PC-9 (cell line): Measurements from ENCODE around the gene TTC39A. TPM values are rescaled to one million over a fixed set of nuclear protein-coding genes. Genes with fewer than 3 reads are reported as not detected.

Experiments used
- BruUV-seq: library from RNA; stranded (reverse); fragments of 400-500 nt; replicated peaks from 2 replicates; lab custom pipeline; 2021; lab: Mats Ljungman, UMichigan
- CTCF ChIA-PET: fragments of 300-600 bp; sonication (Branson Sonifier 250); formaldehyde crosslinking; loops from one replicate; lab custom pipeline; 2022; ENCODE audit warnings: antibody characterized with exemption; lab: Charles Lee
- POLR2A ChIA-PET: fragments of 300-600 bp; sonication (Branson Sonifier 250); formaldehyde crosslinking; loops from one replicate; lab custom pipeline; 2022; ENCODE audit warnings: antibody characterized with exemption; ENCODE audit not compliant: unreplicated experiment; lab: Charles Lee
- DNase-seq, 2 experiments: peaks; one replicate each; pipeline versions ENCODE4 v3.0.0 to v3.0.0-alpha.2; 2015 to 2022; ENCODE audit warnings: mixed read lengths in 1 of 2
- H2AFZ ChIP-seq: fragments of 200-600 bp; sonication (generic); 2 replicates; pipeline ENCODE4 v1.8.1; 2017; ENCODE audit warnings: antibody characterized with exemption
- H3F3A ChIP-seq: fragments of 200-600 bp; sonication (generic); 2 replicates; pipeline ENCODE4 v1.8.1; 2017; ENCODE audit warnings: antibody characterized with exemption, mild to moderate bottlenecking, low read depth; ENCODE audit not compliant: insufficient read depth
- H3K27ac ChIP-seq: fragments of 200-600 bp; sonication (generic); 2 replicates; pipeline ENCODE4 v1.6.1; 2016; ENCODE audit warnings: mixed run types
- H3K27me3 ChIP-seq: fragments of 200-600 bp; sonication (generic); 2 replicates; pipeline ENCODE4 v1.6.1; 2016; ENCODE audit warnings: low read depth, mixed run types; ENCODE audit not compliant: insufficient read depth
- H3K36me3 ChIP-seq: fragments of 200-600 bp; sonication (generic); 2 replicates; pipeline ENCODE4 v1.6.1; 2016; ENCODE audit warnings: low read depth, mixed run types
- H3K4me1 ChIP-seq: fragments of 200-600 bp; sonication (generic); replicated peaks from 2 replicates; pipeline ENCODE4 v1.6.1; 2016; ENCODE audit warnings: mixed run types; ENCODE audit not compliant: insufficient read depth
- H3K4me2 ChIP-seq: fragments of 200-600 bp; sonication (generic); 2 replicates; pipeline ENCODE4 v1.6.1; 2017; ENCODE audit warnings: mixed run types
- H3K4me3 ChIP-seq: fragments of 200-600 bp; sonication (generic); 2 replicates; pipeline ENCODE4 v1.6.1; 2016; ENCODE audit warnings: mixed run types
- H3K79me2 ChIP-seq: fragments of 200-600 bp; sonication (generic); 2 replicates; pipeline ENCODE4 v1.6.1; 2017; ENCODE audit warnings: low read depth, mixed run types
- H3K9me2 ChIP-seq: fragments of 200-600 bp; sonication (generic); 2 replicates; pipeline ENCODE4 v1.8.1; 2017; ENCODE audit warnings: mild to moderate bottlenecking; ENCODE audit not compliant: insufficient read depth
- H3K9me3 ChIP-seq: fragments of 200-600 bp; sonication (generic); 2 replicates; pipeline ENCODE4 v1.8.1; 2016; ENCODE audit warnings: low read depth; ENCODE audit not compliant: insufficient read depth
- H4K20me1 ChIP-seq: fragments of 200-600 bp; sonication (generic); 2 replicates; pipeline ENCODE4 v1.8.1; 2017; ENCODE audit not compliant: insufficient read depth
- EZH2 ChIP-seq: fragments of 200-600 bp; sonication (generic); IDR thresholded peaks from 2 replicates; pipeline ENCODE4 v1.8.0; 2017; ENCODE audit warnings: antibody characterized with exemption, low read depth
- intact Hi-C: fragments of 100-400 bp; cut with micrococcal nuclease; formaldehyde crosslinking; loops from one replicate; pipeline ENCODE4 v1.10.0; 2022; ENCODE audit not compliant: unreplicated experiment
- total RNA-seq: library from RNA; stranded (reverse); gene quantifications from 2 replicates; pipeline ENCODE4 v1.2.3, GENCODE V29; 2021
- TF ChIP-seq, protein P1 (sequence below): fragments of 200-600 bp; sonication (generic); conservative IDR thresholded peaks from 2 replicates; pipeline ENCODE4 v1.6.1; 2017; ENCODE audit warnings: mixed run types, antibody characterized with exemption, mild to moderate bottlenecking, moderate library complexity

The TTC39A gene
- total RNA-seq, 1 experiment from 2014 or later = 7.3 TPM

DNA sequence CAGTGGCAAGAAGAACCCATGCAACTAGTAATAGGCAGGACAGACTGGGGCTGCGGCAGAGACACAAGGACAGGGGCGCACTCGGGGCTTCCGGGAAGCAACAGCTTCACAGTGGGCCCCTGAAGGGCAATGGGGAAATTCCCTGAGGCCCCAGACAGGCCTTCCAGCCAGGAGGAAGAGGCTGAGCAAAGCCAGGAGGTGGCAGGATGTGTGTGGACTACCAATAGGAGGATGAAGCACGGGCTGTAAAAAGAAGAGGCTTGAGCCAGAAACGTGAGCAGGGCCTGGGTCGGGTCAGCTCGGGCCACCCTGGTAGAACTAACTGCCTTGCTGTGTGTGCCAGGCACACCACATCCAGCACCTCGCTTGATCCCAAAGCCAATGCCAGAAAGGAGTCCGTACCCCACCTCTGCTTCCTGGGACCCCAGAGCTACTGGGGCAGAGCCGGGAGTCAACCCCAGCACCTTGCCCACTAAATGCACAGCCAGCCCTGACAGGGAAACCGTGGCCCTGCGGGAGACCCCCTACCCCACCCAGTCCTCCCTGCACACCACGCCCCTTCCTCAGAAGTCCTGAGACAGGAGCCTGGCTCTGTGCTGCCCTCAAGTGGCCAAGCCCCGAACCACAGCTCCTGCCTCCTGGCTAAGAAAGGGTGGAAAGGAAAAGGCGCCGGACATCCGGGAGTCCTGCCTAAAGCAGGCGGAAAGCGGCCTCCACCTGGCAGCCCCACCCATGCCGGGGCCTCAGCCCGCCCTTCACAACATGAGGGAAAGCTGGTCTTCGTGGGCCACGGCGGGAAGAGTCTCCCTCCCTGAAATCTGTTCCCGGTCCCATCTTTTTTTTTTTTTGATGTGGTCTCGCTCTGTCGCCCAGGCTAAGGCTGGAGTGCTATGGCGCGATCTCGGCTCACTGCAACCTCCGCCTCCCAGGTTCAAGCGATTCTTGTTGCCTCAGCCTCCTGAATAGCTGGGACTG is 33.7 kb downstream of the TTC39A start:
- no peaks in the 10 kb centered on the region for H3K79me2 ChIP-seq
- no peaks in the 10 kb centered on the region for H3K9me3 ChIP-seq
- no peaks in the 10 kb centered on the region for H4K20me1 ChIP-seq
- H3K4me2 ChIP-seq = peak overlapping the region; percentile 74
- intact Hi-C loops = loop anchor here (1.0 to 10.0 kb wide), 3 partner anchors 60 to 522 kb away; partner anchors contain the start of gene RNF11
- peak overlapping the region; percentile 86 for H2AFZ ChIP-seq
- DNase-seq = peak; percentile 64 to 88
- H3K9me2 ChIP-seq = no peaks in the 10 kb centered on the region
- no peaks in the 10 kb centered on the region; the same call in 1 of the 2 replicates for H3K4me1 ChIP-seq
- 0 out of 2 replicates have a peak overlapping the region, but pooled peaks have one; percentile 32 for H3K4me3 ChIP-seq
- no TSS peak for BruUV-seq
- TF ChIP-seq, protein P1, sequence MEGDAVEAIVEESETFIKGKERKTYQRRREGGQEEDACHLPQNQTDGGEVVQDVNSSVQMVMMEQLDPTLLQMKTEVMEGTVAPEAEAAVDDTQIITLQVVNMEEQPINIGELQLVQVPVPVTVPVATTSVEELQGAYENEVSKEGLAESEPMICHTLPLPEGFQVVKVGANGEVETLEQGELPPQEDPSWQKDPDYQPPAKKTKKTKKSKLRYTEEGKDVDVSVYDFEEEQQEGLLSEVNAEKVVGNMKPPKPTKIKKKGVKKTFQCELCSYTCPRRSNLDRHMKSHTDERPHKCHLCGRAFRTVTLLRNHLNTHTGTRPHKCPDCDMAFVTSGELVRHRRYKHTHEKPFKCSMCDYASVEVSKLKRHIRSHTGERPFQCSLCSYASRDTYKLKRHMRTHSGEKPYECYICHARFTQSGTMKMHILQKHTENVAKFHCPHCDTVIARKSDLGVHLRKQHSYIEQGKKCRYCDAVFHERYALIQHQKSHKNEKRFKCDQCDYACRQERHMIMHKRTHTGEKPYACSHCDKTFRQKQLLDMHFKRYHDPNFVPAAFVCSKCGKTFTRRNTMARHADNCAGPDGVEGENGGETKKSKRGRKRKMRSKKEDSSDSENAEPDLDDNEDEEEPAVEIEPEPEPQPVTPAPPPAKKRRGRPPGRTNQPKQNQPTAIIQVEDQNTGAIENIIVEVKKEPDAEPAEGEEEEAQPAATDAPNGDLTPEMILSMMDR = peak; percentile 97
- no peak for TF ChIP-seq EZH2
- CTCF ChIA-PET = interaction anchor here (0.6 to 1.3 kb wide), 8 partner anchors 35 to 680 kb away, joined by 3 to 4 read pairs (median 3); no protein-coding TSS in a partner anchor
- POLR2A ChIA-PET = interaction anchor here (0.6 kb wide), 2 partner anchors 38 to 334 kb away, joined by 4 to 11 read pairs; no protein-coding TSS in a partner anchor
- H3K27ac ChIP-seq = no peak overlapping the region
- no peaks in the 10 kb centered on the region for H3K27me3 ChIP-seq
- H3F3A ChIP-seq = peaks cover 5% of the 10 kb centered on the region; the same call in 1 of the 2 replicates
- no peaks in the 10 kb centered on the region for H3K36me3 ChIP-seq

DNA sequence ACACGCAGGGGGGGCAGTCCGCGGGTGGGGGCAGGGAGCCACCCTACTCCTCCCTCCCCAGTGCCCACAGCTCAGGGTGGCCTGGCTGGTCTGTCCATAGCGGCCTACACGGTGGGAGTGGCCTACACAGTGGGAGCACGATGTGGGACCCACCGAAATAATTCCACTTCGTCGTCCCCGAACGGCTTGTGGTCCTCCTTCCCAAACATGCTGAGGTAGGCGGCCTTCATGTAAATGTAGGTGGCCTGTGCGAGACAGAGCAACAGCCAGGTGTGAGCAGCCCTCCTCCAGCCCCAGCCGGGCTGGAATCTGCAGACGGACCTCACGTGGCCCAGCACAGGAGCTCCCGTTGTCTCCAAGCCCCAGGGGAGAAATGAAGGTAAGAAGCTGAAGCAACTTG is 34.4 kb downstream of the TTC39A start:
- no peak for DNase-seq
- Histone ChIP-seq H3K79me2 (no peaks in the 10 kb centered on the region), H3K27me3 (no peaks in the 10 kb centered on the region), H3K4me1 (no peaks in the 10 kb centered on the region; the same call in 1 of the 2 replicates), H3K9me3 (no peaks in the 10 kb centered on the region), H4K20me1 (no peaks in the 10 kb centered on the region), H3K27ac (no peak overlapping the region), H3K4me3 (no peak overlapping the region), H3K4me2 (no peak overlapping the region), H3F3A (peaks cover 5% of the 10 kb centered on the region; the same call in 1 of the 2 replicates), H2AFZ (no peak overlapping the region), H3K36me3 (no peaks in the 10 kb centered on the region), H3K9me2 (no peaks in the 10 kb centered on the region)
- no TSS peak for BruUV-seq
- no peak for TF ChIP-seq EZH2
- TF ChIP-seq, protein P1 = no peak
- intact Hi-C loops = loop anchor here (1.0 to 10.0 kb wide), 3 partner anchors 59 to 521 kb away; partner anchors contain the start of gene RNF11
- POLR2A ChIA-PET = no interaction called here
- CTCF ChIA-PET = interaction anchor here (0.6 to 1.3 kb wide), 4 partner anchors 30 to 808 kb away, joined by 3 to 8 read pairs (median 4); no protein-coding TSS in a partner anchor

DNA sequence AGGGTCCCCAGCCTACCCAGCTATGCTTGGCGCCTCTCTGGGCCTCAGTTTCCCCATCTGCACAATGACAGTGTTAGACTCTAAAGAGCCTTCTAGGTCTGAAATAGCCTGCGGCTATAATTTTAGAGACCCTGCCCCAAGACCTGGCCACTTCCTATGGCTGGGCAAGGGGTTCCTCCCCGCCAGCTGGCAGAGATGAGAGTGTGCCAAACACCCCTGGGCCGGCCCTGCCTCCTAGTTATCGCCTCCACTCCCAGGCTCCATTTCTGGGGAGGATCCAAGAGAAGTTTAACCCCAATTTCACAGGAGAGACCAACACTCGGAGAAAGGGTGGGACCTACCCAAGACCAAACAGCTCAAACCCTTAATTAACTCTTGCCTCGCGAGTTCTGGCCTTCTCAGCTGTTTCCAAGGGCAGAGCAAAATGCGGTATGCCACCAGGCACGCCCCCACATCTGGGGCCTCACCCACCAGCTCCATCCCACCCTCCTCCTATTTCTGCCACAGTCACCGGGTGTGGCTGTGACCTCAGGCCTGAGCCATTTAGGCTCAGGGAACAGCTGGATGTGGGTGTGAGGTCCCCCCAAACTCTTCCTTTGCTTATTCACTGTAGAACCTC is 35.7 kb downstream of the TTC39A start:
- DNase-seq = no peak
- no TSS peak for BruUV-seq

More for the DNA sequence above, 35.7 kb downstream of the TTC39A start:
- POLR2A ChIA-PET = no interaction called here
- Histone ChIP-seq H3K27me3 (no peaks in the 10 kb centered on the region), H2AFZ (no peak overlapping the region), H3K36me3 (no peaks in the 10 kb centered on the region), H4K20me1 (no peaks in the 10 kb centered on the region), H3K9me2 (no peaks in the 10 kb centered on the region), H3K4me2 (no peak overlapping the region), H3K27ac (no peak overlapping the region), H3K4me1 (no peaks in the 10 kb centered on the region; the same call in 1 of the 2 replicates), H3K9me3 (no peaks in the 10 kb centered on the region), H3K79me2 (no peaks in the 10 kb centered on the region), H3F3A (peaks cover 5% of the 10 kb centered on the region; the same call in 1 of the 2 replicates), H3K4me3 (no peak overlapping the region)
- intact Hi-C loops = loop anchor here (10.0 kb wide), 1 partner anchor 520 kb away; no protein-coding TSS in a partner anchor
- CTCF ChIA-PET = no interaction called here
- TF ChIP-seq, protein P1 = no peak
- no peak for TF ChIP-seq EZH2
